ENCODE data around the gene ISL1.

ISL1 gene

GRCh38 chr5:51416149-51416548, 32.9 kb downstream of the ISL1 start:
- intact Hi-C loops (cut with DNase I): no loop called here
- no peak for DNase-seq

GRCh38 chr5:51433052-51433710, 49.9 kb downstream of the ISL1 start:
- intact Hi-C loops (cut with DNase I): no loop called here

GRCh38 chr5:51439232-51439631, 56.0 kb downstream of the ISL1 start:
- intact Hi-C loops (cut with DNase I): no loop called here
- no peak for DNase-seq

More at GRCh38 chr5:51433052-51433710, 49.9 kb downstream of the ISL1 start:
- DNase-seq: no peak

Measured in posterior cingulate gyrus (tissue), 11 donors.